Measurements from ENCODE around the gene DYNC1LI2.
A peak's percentile ranks its signal among the peaks of the same experiment; 100 is the strongest.
"Not testable (repeated sequence)": the region's sequence is repeated elsewhere in the genome, so short reads cannot be mapped to it uniquely, and the experiment has no call there.

The DYNC1LI2 gene

GRCh38 chr16:66751303-66751991, at the start of gene DYNC1LI2:
TSS of gene DYNC1LI2 (minus strand) at chr16:66751609. CDS start at chr16:66751591, 18 bp downstream.
- DNase-seq = peak; percentile 86

DNA sequence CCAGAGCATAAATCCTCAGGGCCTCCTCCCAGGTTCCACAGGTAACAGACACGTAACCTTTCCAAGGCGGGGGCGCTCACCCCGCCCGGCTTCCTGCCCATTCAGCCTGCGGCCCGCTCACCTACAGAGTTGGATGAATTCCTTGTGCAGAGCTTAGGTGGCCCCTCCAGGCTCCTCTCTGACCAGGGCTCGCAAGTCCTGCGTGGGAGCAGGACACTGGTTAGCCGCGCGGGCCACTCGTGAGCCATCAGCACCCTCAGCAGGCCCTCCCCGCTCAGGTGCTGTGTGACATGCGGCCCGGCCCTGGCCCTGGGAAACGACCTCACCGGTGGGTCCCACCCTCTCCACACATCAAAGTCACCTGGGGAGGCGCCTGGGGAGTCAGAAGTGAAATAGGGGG, 49.4 kb upstream of the DYNC1LI2 start:
- DNase-seq = no peak

DNA sequence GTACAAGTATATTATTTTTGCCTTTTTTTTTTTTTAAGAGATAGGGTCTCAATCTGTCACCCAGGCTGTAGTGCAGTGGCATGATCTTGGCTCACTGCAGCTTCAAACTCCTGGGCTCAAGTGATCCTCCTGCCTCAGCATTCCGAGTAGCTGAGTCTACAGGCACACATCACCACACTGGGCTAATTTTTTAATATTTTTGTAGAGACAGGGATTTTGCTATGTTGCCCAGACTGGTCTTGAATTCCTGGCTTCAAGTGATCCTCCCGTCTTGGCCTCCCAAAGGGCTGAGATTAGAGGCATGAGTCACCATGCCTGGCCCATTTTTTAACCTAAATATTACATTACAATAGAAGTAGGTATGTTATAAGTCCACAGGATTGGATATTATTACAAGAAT, 46.8 kb upstream of the DYNC1LI2 start:
- no peak for DNase-seq

DNA sequence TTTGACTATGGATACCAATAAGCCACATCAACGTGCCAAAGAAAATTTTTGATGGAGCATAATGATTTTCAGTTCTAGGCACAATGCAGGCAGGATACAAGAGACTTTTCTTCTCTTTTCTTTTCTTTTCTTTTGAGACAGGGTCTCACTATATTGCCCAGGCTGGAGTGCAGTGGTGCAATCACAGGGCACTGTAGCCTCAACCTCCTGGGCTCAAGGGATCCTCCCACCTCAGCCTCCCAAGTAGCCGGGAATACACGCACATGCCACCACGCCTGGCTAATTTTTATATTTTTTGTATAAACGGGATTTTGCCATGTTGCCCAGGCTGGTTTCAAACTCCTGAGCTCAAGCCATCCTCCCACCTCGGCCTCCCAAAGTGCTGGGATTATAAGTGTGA, 42.6 kb upstream of the DYNC1LI2 start:
- DNase-seq = not testable (repeated sequence)

GRCh38 chr16:66790130-66790733, 38.8 kb upstream of the DYNC1LI2 start:
- no peak for DNase-seq

- DNase-seq = no peak
These were observed 36.0 kb upstream of the DYNC1LI2 start for GRCh38 chr16:66787427-66787826.

DNA sequence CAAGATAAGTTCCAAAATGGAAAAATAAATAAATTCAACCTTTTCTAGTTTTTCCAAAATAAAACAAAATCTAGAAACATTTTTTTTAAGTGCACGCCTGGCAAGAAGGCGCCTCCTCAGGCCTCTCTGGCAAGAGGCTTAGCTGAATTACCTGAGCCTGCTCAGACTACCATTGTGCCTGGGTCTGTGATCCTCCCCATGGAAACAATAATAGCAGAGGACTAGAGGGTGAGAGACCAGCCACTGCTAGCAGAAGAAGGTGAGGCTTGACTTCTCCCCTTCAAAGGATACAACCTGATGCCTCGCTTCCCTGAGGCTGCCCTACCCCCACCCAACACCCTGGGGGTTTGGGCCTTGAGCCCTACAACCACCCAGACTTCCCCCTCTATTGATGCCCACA, 35.1 kb upstream of the DYNC1LI2 start:
- no peak for DNase-seq

DNA sequence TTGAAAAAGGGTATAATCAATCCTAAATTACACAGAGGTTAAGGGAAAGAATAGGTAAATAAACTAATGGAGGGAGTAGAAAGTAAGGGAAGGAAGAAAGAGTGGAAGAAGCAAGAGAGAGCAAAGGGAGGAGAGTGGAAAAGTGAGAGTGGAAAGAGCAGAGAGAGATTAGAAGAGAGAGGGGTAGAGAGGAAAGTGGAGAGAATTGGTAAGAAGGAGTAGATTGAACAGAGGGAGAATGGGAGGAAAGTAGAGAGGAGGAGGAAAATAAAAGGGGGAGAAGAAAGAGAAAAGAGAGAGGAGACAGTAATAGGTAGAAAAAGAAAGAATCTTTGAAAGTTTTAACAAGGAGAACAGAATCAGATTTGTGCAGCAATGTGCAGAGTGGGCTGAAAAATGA, 25.0 kb upstream of the DYNC1LI2 start:
- no peak for DNase-seq

- no peak for DNase-seq
These were observed 23.6 kb upstream of the DYNC1LI2 start for GRCh38 chr16:66774981-66775380.

DNA sequence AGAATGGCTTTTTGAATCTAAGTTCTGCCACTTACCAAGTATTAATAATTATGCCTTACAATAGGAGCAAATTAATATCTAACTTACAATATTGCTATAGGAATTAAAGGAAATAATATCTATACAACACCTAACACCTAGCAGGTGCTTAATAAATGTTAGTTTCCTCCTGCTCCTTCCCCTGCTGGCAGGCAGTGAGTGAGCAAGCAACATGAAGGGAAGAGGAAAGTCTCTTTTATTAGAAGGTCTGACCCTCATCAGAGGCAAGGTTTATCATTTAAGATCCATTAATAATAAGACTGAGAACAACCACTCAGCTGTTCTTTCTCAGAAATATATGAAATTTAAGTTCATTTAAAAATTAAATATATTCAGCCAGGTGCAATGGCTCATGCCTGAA, 6.7 kb upstream of the DYNC1LI2 start:
- DNase-seq = no peak

DNA sequence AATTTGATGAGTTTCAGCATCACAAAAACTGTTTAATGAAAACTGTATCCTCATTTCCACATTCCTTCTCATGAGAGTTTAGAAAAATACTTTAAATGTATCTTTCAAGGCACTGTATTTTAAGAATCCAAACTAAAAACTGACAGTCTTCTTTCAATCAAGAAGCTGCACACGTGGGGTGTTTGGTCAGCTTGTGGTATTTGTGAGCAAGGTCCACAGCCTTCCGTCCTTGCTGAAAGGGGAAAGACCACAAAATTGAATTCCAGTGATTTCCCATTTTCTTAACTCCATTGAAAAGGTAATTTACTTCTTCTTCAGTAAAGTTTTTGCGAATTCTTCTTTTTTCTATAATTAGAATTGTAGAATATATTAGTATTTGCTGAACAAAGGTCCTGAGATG, 3.4 kb upstream of the DYNC1LI2 start:
- no peak for DNase-seq

- DNase-seq = no peak
These were observed 2.8 kb upstream of the DYNC1LI2 start for GRCh38 chr16:66754211-66754610.

- DNase-seq = no peak
These were observed 1.5 kb upstream of the DYNC1LI2 start for GRCh38 chr16:66752958-66753357.

DNA sequence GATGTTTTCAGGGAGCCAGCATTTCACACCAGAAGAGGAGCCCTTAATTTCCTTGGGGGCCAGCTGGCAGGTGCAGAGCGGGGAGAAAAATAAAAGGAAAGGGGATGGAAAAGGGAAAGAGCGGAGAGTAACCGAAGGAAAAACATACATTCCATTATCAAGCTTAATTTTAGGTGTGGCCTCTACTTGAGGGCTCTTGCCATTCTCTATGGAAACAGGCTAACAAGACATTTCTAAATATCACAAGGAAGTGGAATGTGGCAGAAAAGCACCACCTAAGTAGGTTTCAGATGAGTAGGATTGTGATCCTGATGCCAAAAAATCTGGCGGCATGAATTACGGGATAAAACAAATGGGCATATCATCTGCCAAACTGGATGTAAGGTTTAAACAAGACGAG, 970 bp upstream of the DYNC1LI2 start:
- no peak for DNase-seq

- no peak for DNase-seq
These were observed 548 bp upstream of the DYNC1LI2 start for GRCh38 chr16:66751992-66752322.

DNA sequence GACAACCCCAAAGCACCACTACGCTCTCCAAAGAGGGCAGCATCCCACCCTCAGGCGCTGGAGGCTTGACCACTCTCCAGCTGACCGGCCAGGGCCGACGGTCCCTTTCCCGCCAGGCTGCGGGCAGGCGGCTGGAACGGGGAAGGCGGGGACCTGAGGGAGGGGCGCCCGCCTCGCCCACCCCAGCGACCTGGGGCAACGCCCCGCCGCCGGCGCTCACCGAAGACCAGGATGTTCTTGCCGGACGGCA, 431 bp downstream of the DYNC1LI2 start:
- peak; percentile 13 for DNase-seq

DNA sequence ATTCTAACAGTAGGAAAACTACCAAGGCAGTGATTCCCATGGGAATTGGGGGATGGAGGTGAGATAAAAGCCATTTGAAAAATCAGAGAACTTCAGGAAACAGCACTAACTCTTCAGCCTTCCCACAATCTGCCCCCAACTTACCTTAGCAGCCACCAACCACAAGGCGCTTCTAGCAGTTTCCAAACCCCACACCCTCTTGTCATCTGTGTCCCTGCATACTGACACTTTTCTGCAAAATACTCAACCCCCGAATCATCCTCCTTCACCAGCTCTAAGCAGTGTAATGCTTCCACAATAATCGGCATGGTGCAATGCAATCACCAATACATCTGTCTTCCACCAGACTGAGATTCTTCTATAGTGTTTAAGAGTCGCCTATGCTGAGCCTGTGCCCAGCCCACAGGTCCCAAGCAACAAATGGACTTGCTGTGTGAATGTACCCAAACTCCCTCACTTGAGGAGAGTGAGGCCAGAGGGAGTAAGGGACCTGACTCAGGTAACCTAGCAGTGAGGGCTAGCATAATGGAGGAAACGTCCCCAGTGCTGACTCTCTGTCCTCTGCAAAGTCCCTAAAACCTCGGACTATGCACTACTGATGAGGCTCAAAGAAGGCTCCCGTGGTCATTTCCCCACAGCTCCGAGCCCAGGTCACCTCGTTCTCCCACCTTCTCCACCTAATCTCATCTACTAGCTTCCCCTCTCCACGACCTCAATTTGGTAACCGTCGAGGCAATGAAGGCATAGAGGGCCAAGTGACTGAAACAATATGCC, 943 bp downstream of the DYNC1LI2 start:
- DNase-seq = no peak

- peak; percentile 17 for DNase-seq
These were observed 4.7 kb downstream of the DYNC1LI2 start for GRCh38 chr16:66746682-66747081.

DNA sequence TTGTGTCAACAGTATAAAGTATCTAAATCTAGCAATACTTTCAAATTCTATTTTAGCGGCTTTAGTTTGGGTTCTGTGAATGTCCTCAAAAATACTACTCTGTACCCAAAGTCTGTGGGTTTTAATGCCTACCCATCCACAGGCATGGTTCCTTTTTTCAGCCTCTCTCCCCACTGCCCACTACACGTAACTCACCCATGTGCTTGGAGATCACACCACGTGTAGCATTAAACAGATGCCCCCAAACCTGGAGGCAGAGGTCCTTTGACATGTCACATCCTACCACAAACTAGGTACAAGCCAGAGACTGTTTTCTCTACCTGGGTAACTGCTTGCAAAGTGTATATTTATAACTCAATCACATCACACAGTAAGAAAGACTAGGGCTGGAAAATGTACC, 5.4 kb downstream of the DYNC1LI2 start:
- no peak for DNase-seq

DNA sequence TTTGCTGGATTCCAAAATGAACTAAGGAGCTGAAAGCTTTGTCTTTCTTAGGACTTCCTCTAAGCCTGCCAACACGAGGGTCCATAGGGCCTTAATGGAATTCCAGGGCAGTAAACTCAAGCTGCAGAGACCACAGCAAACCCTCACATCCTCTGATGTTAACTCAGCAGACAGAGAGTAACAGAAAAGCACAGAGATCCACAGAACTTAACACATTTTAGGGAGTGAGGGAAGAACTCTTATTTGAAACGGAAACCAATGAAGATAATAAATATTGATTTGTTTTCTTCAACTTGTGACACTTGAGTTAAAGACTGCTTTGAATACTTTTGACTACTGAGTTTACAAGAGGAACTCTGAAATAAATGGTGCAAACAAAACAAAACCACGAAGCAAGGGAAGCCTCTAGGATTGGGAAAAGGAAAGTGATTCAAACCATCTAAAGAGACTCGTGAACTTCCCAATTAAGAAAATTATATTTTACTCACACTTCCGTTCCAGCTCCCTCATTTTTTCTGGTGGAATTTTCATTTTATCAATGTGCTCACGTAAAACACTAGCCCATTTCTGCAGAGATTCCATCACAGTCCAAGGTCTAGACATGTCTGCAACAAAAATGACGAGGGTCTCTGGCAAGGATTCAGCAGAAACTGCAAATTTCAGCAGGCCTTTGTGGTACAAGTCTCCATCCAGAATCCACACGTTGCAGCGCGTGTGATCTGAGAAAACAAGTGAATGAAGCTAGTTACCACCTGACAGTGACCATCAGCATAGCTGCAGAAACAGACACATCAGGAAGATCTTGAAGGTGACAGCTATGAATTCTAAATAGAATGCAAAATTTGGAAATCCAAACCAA, 9.2 kb downstream of the DYNC1LI2 start:
- DNase-seq = no peak

DNA sequence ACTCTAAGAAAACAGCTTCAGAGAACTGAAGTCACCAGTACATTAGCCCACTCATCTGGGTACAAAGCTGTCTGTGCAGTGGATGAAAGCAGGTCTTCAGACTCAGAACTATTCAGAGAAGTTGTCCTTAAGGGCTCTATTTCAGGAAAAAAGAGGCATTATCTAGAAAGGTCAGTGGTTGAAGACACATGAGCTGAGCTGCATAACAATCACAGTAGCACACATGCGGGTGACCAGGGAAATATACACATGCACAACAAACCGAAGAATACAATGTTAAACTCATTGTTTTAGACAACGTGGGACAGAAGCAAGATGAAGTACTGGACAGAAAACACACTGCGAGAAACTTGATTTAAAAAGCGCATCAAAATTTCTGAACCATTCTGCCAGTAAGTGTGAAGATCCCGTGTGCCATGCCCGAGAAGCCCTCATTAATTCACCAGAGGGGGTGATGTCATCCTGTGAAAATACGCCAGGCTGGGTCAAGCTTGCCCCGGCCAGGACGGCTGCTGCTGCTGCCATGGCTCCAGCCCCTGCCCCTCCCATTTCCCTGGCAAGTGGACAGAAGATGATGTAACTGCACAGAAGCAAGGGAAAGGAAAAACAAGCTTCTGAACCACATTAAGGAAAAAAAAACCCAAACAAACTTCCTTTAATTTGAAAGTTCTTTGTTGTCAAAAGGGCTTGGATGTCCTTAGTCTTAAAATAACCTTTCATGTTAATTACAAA, 10.1 kb downstream of the DYNC1LI2 start:
- DNase-seq = no peak

DNA sequence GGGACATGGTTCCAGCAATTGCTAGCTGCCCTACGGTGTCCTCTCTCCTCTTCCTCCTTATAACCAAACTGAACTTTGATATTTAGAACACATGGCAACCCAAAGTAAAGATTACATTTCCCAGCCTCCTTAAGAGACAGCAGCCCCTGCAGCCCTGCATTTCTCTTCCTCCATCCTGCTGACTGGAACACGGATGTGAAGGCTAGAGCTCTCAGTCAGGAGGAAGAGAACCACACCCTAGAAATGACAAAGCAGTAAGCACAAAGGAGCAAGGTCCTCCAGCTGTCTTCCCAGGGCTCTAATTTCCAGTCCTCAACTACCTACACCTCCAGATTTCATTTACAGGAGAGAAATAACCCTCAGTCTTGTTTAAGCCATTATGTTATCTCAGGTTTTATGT, 10.9 kb downstream of the DYNC1LI2 start:
- no peak for DNase-seq

GRCh38 chr16:66740010-66740409, 11.4 kb downstream of the DYNC1LI2 start:
- DNase-seq = peak; percentile 48

Measured in activated CD4-positive, alpha-beta T cell treated with anti-CD3 and anti-CD28 coated beads for 48 hours (primary cell).